Peyer's patch (tissue), 4 donors: ENCODE results near the gene DCC.

Source experiments
- CTCF ChIP-seq, 6 experiments: fragments of 450-650 bp in 4 of 6; fragments of 200-600 bp in 2 of 6; sonication (generic) in 1 of 6; IDR thresholded peaks; one replicate each; pipeline ENCODE4 v1.5.1; 2017 to 2019; ENCODE audit warnings: antibody characterized with exemption in 6 of 6, mild to moderate bottlenecking in 3 of 6, moderate library complexity in 1 of 6
- POLR2A ChIP-seq, 2 donors: fragments of 450-650 bp; IDR thresholded peaks; one replicate each; pipeline ENCODE4 v1.5.1; 2017; ENCODE audit warnings: antibody characterized with exemption in 2 of 2, mild to moderate bottlenecking in 2 of 2, moderate library complexity in 2 of 2

GRCh38 chr18:52766002-52766545, 426.1 kb downstream of the DCC start:
- no peak for TF ChIP-seq CTCF (IDR thresholded peaks at IDR 0.05)
- TF ChIP-seq POLR2A (IDR thresholded peaks at IDR 0.05) = no peak
